ENCODE measurements around the gene CKB. TPM values are rescaled to one million over a fixed set of nuclear protein-coding genes. Genes with fewer than 3 reads are reported as not detected.

The CKB gene
- total and polyA plus RNA-seq, 4 donors: 9.0 to 32.9 (median 20.4) TPM

- TF ChIP-seq ATF3 (IDR thresholded peaks at IDR 0.05): no peak
- TF ChIP-seq FOXA2 (IDR thresholded peaks at IDR 0.05): no peak
- TF ChIP-seq FOXA1 (IDR thresholded peaks at IDR 0.05): no peak
- no peak for TF ChIP-seq HNF4A (conservative IDR thresholded peaks at IDR 0.05)
- no peak for TF ChIP-seq RXRA (IDR thresholded peaks at IDR 0.05)
- no peak for TF ChIP-seq YY1 (IDR thresholded peaks at IDR 0.05)
- no peak for TF ChIP-seq JUND (IDR thresholded peaks at IDR 0.05)
- no peak for TF ChIP-seq RAD21 (IDR thresholded peaks at IDR 0.05)
Measured at GRCh38 chr14:103538291-103539055, 15.8 kb upstream of the CKB start (continued).

- Histone ChIP-seq H3K9ac (ENCODE audit: low read depth in 1 of 2, low read length in 2 of 2) (no peak overlapping the region), H3K27ac (ENCODE audit: low read depth in 1 of 2, low read length in 2 of 2) (no peak overlapping the region), H3K36me3 (ENCODE audit: control insufficient read depth in 4 of 4, insufficient read depth in 3 of 4, low read depth in 1 of 4, low read length in 3 of 4) (peaks cover 0 to 23% (median 3%) of the 10 kb centered on the region in 4 donors), H3K9me3 (ENCODE audit: control insufficient read depth in 4 of 4, low read length in 3 of 4) (no peaks in the 10 kb centered on the region), H3K27me3 (ENCODE audit: control insufficient read depth in 4 of 4, insufficient read depth in 4 of 4, low read length in 3 of 4) (no peaks in the 10 kb centered on the region), H3K4me1 (ENCODE audit: control insufficient read depth in 4 of 4, insufficient read depth in 4 of 4, low read length in 3 of 4) (no peaks in the 10 kb centered on the region), H3K4me3 (ENCODE audit: low read depth in 1 of 3, low read length in 3 of 3) (no peak overlapping the region)
- no peak for DNase-seq (ENCODE audit: low spot score)
- TF ChIP-seq ZBTB33 (IDR thresholded peaks at IDR 0.05) (no peak), RAD21 (IDR thresholded peaks at IDR 0.05) (no peak), FOXA2 (IDR thresholded peaks at IDR 0.05) (no peak), HNF4G (IDR thresholded peaks at IDR 0.05) (no peak), FOXA1 (IDR thresholded peaks at IDR 0.05) (no peak), JUND (IDR thresholded peaks at IDR 0.05) (no peak)
- TF ChIP-seq, protein P1, sequence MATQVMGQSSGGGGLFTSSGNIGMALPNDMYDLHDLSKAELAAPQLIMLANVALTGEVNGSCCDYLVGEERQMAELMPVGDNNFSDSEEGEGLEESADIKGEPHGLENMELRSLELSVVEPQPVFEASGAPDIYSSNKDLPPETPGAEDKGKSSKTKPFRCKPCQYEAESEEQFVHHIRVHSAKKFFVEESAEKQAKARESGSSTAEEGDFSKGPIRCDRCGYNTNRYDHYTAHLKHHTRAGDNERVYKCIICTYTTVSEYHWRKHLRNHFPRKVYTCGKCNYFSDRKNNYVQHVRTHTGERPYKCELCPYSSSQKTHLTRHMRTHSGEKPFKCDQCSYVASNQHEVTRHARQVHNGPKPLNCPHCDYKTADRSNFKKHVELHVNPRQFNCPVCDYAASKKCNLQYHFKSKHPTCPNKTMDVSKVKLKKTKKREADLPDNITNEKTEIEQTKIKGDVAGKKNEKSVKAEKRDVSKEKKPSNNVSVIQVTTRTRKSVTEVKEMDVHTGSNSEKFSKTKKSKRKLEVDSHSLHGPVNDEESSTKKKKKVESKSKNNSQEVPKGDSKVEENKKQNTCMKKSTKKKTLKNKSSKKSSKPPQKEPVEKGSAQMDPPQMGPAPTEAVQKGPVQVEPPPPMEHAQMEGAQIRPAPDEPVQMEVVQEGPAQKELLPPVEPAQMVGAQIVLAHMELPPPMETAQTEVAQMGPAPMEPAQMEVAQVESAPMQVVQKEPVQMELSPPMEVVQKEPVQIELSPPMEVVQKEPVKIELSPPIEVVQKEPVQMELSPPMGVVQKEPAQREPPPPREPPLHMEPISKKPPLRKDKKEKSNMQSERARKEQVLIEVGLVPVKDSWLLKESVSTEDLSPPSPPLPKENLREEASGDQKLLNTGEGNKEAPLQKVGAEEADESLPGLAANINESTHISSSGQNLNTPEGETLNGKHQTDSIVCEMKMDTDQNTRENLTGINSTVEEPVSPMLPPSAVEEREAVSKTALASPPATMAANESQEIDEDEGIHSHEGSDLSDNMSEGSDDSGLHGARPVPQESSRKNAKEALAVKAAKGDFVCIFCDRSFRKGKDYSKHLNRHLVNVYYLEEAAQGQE (IDR thresholded peaks at IDR 0.05): no peak
- TF ChIP-seq, protein P2, sequence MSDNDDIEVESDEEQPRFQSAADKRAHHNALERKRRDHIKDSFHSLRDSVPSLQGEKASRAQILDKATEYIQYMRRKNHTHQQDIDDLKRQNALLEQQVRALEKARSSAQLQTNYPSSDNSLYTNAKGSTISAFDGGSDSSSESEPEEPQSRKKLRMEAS (IDR thresholded peaks at IDR 0.05): no peak
- WGBS: 83% methylated on average over 18 of the region's 18 CpGs
Measured at GRCh38 chr14:103537175-103537990, 14.8 kb upstream of the CKB start.

GRCh38 chr14:103536693-103537092, 14.1 kb upstream of the CKB start:
- Histone ChIP-seq H3K9ac (ENCODE audit: low read depth in 1 of 2, low read length in 2 of 2) (no peak overlapping the region), H3K27me3 (ENCODE audit: control insufficient read depth in 4 of 4, insufficient read depth in 4 of 4, low read length in 3 of 4) (no peaks in the 10 kb centered on the region), H3K4me3 (ENCODE audit: low read depth in 1 of 3, low read length in 3 of 3) (no peak overlapping the region), H3K9me3 (ENCODE audit: control insufficient read depth in 4 of 4, low read length in 3 of 4) (no peaks in the 10 kb centered on the region), H3K36me3 (ENCODE audit: control insufficient read depth in 4 of 4, insufficient read depth in 3 of 4, low read depth in 1 of 4, low read length in 3 of 4) (peaks cover 0 to 23% (median 3%) of the 10 kb centered on the region in 4 donors), H3K4me1 (ENCODE audit: control insufficient read depth in 4 of 4, insufficient read depth in 4 of 4, low read length in 3 of 4) (peaks cover 0 to under 1% (median 0%) of the 10 kb centered on the region in 4 donors), H3K27ac (ENCODE audit: low read depth in 1 of 2, low read length in 2 of 2) (no peak overlapping the region)
- TF ChIP-seq, protein P1 (IDR thresholded peaks at IDR 0.05): no peak
- TF ChIP-seq JUND (IDR thresholded peaks at IDR 0.05): no peak
- no peak for TF ChIP-seq SP1 (IDR thresholded peaks at IDR 0.05)
- no peak for TF ChIP-seq HNF4A (conservative IDR thresholded peaks at IDR 0.05)
- TF ChIP-seq, protein P2 (IDR thresholded peaks at IDR 0.05): no peak
- TF ChIP-seq, protein P3, sequence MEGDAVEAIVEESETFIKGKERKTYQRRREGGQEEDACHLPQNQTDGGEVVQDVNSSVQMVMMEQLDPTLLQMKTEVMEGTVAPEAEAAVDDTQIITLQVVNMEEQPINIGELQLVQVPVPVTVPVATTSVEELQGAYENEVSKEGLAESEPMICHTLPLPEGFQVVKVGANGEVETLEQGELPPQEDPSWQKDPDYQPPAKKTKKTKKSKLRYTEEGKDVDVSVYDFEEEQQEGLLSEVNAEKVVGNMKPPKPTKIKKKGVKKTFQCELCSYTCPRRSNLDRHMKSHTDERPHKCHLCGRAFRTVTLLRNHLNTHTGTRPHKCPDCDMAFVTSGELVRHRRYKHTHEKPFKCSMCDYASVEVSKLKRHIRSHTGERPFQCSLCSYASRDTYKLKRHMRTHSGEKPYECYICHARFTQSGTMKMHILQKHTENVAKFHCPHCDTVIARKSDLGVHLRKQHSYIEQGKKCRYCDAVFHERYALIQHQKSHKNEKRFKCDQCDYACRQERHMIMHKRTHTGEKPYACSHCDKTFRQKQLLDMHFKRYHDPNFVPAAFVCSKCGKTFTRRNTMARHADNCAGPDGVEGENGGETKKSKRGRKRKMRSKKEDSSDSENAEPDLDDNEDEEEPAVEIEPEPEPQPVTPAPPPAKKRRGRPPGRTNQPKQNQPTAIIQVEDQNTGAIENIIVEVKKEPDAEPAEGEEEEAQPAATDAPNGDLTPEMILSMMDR (IDR thresholded peaks at IDR 0.05; ENCODE audit: low read depth, low read length, missing input control): no peak
- TF ChIP-seq TAF1 (conservative IDR thresholded peaks at IDR 0.05): no peak
- no peak for TF ChIP-seq NR2F2 (IDR thresholded peaks at IDR 0.05)
- no peak for TF ChIP-seq RXRA (IDR thresholded peaks at IDR 0.05)
- DNase-seq (ENCODE audit: low spot score): no peak
- 82% methylated on average over 9 of the region's 9 CpGs for WGBS

Data from liver (tissue), 9 donors.